Neural crest cell (in vitro differentiated cells): ENCODE data around the gene SLX4IP. TPM values are rescaled to one million over a fixed set of nuclear protein-coding genes. Genes with fewer than 3 reads are reported as not detected.

ENCODE experiments used
- DNase-seq: peaks from one replicate; pipeline ENCODE4 v3.0.0; 2021; ENCODE audit warnings: low read depth, mixed read lengths, low spot score
- H3K27ac Mint-ChIP-seq: one replicate; pipeline ENCODE4 v1.8.0; 2021; ENCODE audit warnings: mild to moderate bottlenecking, mixed read lengths; ENCODE audit not compliant: unreplicated experiment
- H3K27me3 Mint-ChIP-seq: 2 replicates; pipeline ENCODE4 v1.8.0; 2021; ENCODE audit warnings: low read depth, mild to moderate bottlenecking, mixed read lengths
- H3K36me3 Mint-ChIP-seq: 2 replicates; pipeline ENCODE4 v1.8.0; 2021; ENCODE audit warnings: low read depth, mild to moderate bottlenecking, mixed read lengths
- H3K4me1 Mint-ChIP-seq: 2 replicates; pipeline ENCODE4 v1.8.0; 2021; ENCODE audit warnings: mixed read lengths
- H3K4me3 Mint-ChIP-seq: one replicate; pipeline ENCODE4 v1.8.0; 2021; ENCODE audit warnings: mild to moderate bottlenecking, mixed read lengths
- H3K9me3 Mint-ChIP-seq: 2 replicates; pipeline ENCODE4 v1.8.0; 2021; ENCODE audit warnings: mixed read lengths
- CTCF ChIP-seq: fragments of 200-600 bp; sonication (generic); conservative IDR thresholded peaks from 2 replicates; pipeline ENCODE4 v1.5.0; 2021; ENCODE audit warnings: antibody characterized with exemption, mild to moderate bottlenecking
- total RNA-seq: library from RNA; stranded (reverse); gene quantifications from 2 replicates; pipeline ENCODE4 v1.2.1, GENCODE V29; 2021

SLX4IP gene
- total RNA-seq, 1 donor from 2014 or later: 8.5 TPM

- Mint-ChIP-seq H3K4me3 (no peak overlapping the region), H3K27ac (no peak overlapping the region), H3K9me3 (no peaks in the 10 kb centered on the region), H3K36me3 (peaks cover 2% of the 10 kb centered on the region), H3K27me3 (no peaks in the 10 kb centered on the region), H3K4me1 (peaks cover 15% of the 10 kb centered on the region)
- TF ChIP-seq CTCF: no peak
- no peak for DNase-seq
Observed at GRCh38 chr20:10449270-10449669, 14.2 kb downstream of the SLX4IP start.

- H3K27ac Mint-ChIP-seq: peak overlapping the region; percentile 69
- no peak for TF ChIP-seq CTCF
- H3K4me3 Mint-ChIP-seq: no peak overlapping the region
- peaks cover 4% of the 10 kb centered on the region for H3K4me1 Mint-ChIP-seq
- H3K27me3 Mint-ChIP-seq: no peaks in the 10 kb centered on the region
- DNase-seq: no peak
- no peaks in the 10 kb centered on the region for H3K9me3 Mint-ChIP-seq
- peaks cover 9% of the 10 kb centered on the region for H3K36me3 Mint-ChIP-seq
Observed at GRCh38 chr20:10453241-10453640, 18.1 kb downstream of the SLX4IP start.

- Mint-ChIP-seq H3K27ac (no peak overlapping the region), H3K9me3 (peaks cover 3% of the 10 kb centered on the region), H3K4me3 (no peak overlapping the region), H3K27me3 (no peaks in the 10 kb centered on the region), H3K4me1 (peaks cover 4% of the 10 kb centered on the region), H3K36me3 (peaks cover 19% of the 10 kb centered on the region)
- no peak for DNase-seq
- no peak for TF ChIP-seq CTCF
Observed at GRCh38 chr20:10454151-10454750, 19.1 kb downstream of the SLX4IP start.

GRCh38 chr20:10461495-10461894 lies 26.4 kb downstream of the SLX4IP start:
- H3K4me1 Mint-ChIP-seq: peaks cover 10% of the 10 kb centered on the region
- TF ChIP-seq CTCF: no peak
- peaks cover 17% of the 10 kb centered on the region for H3K9me3 Mint-ChIP-seq

GRCh38 chr20:10462516-10462915 lies 27.4 kb downstream of the SLX4IP start:
- no peak for TF ChIP-seq CTCF
- DNase-seq: no peak
- Mint-ChIP-seq H3K4me1 (peaks cover 20% of the 10 kb centered on the region), H3K9me3 (peaks cover 17% of the 10 kb centered on the region), H3K27me3 (no peaks in the 10 kb centered on the region), H3K27ac (no peak overlapping the region), H3K4me3 (no peak overlapping the region), H3K36me3 (peaks cover 32% of the 10 kb centered on the region)

More at GRCh38 chr20:10461495-10461894, 26.4 kb downstream of the SLX4IP start:
- no peak for DNase-seq
- Mint-ChIP-seq H3K27ac (no peak overlapping the region), H3K36me3 (peaks cover 36% of the 10 kb centered on the region), H3K27me3 (no peaks in the 10 kb centered on the region), H3K4me3 (no peak overlapping the region)
